SK-N-SH (cell line): ENCODE measurements around the gene YPEL1. TPM values are rescaled to one million over a fixed set of nuclear protein-coding genes. Genes with fewer than 3 reads are reported as not detected.

Experiments
- CTCF ChIA-PET: fragments of 300-600, 350-600 bp; formaldehyde crosslinking; extraction: SDS; loops from one replicate; lab custom pipeline; 2021; lab: Yijun Ruan, JAX
- POLR2A ChIA-PET: fragments of 350-600 bp; sonication (Branson Sonifier 250); formaldehyde crosslinking; extraction: SDS; loops from one replicate; lab custom pipeline; 2020; ENCODE audit warnings: antibody characterized with exemption, inconsistent platforms; lab: Yijun Ruan, JAX
- DNase-seq: peaks from one replicate; pipeline ENCODE4 v3.0.0; 2012
- H2AFZ ChIP-seq: fragments of 200-600 bp; sonication (generic); 2 replicates; pipeline ENCODE4 v1.8.1; 2016; ENCODE audit warnings: antibody characterized with exemption, mild to moderate bottlenecking, low read depth
- H3F3A ChIP-seq: fragments of 200-600 bp; sonication (generic); replicated peaks from 2 replicates; pipeline ENCODE3; 2016; ENCODE audit warnings: antibody characterized with exemption, mild to moderate bottlenecking; ENCODE audit not compliant: insufficient read depth
- H3K27ac ChIP-seq, 2 experiments: fragments of 200-500 bp in 1 of 2; fragments of 200-600 bp in 1 of 2; sonication (Bioruptor generic) in 1 of 2; sonication (generic), shearing (Covaris generic) in 1 of 2; 2 replicates each; pipeline versions ENCODE4 v1.5.1 to v1.6.1; 2014 to 2016; ENCODE audit warnings: low read depth in 2 of 2, inconsistent platforms in 1 of 2, low read length in 1 of 2, mild to moderate bottlenecking in 1 of 2, mixed read lengths in 1 of 2
- H3K27me3 ChIP-seq: fragments of 200-600 bp; sonication (generic), shearing (Covaris generic); 2 replicates; pipeline ENCODE4 v1.6.1; 2016; ENCODE audit warnings: mixed run types; ENCODE audit not compliant: insufficient read depth
- H3K36me3 ChIP-seq, 2 experiments: fragments of 200-500 bp in 1 of 2; fragments of 200-600 bp in 1 of 2; sonication (Bioruptor generic) in 1 of 2; sonication (generic) in 1 of 2; replicated peaks in 1 of 2; 2 replicates each; pipeline versions ENCODE3 to v1.5.1; 2014 to 2016; ENCODE audit warnings: low read length in 1 of 2, mild to moderate bottlenecking in 1 of 2; ENCODE audit not compliant: insufficient read depth in 2 of 2, control insufficient read depth in 1 of 2
- H3K4me1 ChIP-seq, 2 experiments: fragments of 200-500 bp in 1 of 2; fragments of 200-600 bp in 1 of 2; sonication (Bioruptor generic) in 1 of 2; sonication (generic), shearing (Covaris generic) in 1 of 2; 2 replicates each; pipeline versions ENCODE4 v1.5.1 to v1.6.1; 2014 to 2016; ENCODE audit warnings: low read depth in 1 of 2, low read length in 1 of 2, mixed run types in 1 of 2; ENCODE audit not compliant: insufficient read depth in 2 of 2, control insufficient read depth in 1 of 2
- H3K4me2 ChIP-seq: fragments of 200-600 bp; sonication (generic), shearing (Covaris generic); 2 replicates; pipeline ENCODE4 v1.6.1; 2017; ENCODE audit warnings: mixed run types
- H3K4me3 ChIP-seq, 2 experiments: fragments of 200-500 bp in 1 of 2; fragments of 200-600 bp in 1 of 2; sonication (Bioruptor generic) in 1 of 2; sonication (generic), shearing (Covaris generic) in 1 of 2; 2 replicates each; pipeline versions ENCODE4 v1.5.1 to v1.8.1; 2014 to 2016; ENCODE audit warnings: low read depth in 2 of 2, inconsistent platforms in 1 of 2, low read length in 1 of 2, mild to moderate bottlenecking in 1 of 2, mixed read lengths in 1 of 2, moderate library complexity in 1 of 2
- H3K79me2 ChIP-seq: fragments of 200-600 bp; sonication (generic); 2 replicates; pipeline ENCODE4 v1.8.1; 2017; ENCODE audit warnings: mild to moderate bottlenecking; ENCODE audit not compliant: insufficient read depth
- H3K9ac ChIP-seq: fragments of 200-600 bp; sonication (generic); 2 replicates; pipeline ENCODE4 v1.6.1; 2017; ENCODE audit warnings: mixed run types
- H3K9me2 ChIP-seq: fragments of 200-600 bp; sonication (generic); 2 replicates; pipeline ENCODE4 v1.6.1; 2017; ENCODE audit warnings: mixed run types
- H3K9me3 ChIP-seq: fragments of 200-600 bp; sonication (generic); 2 replicates; pipeline ENCODE4 v1.6.1; 2017; ENCODE audit warnings: mixed run types, mild to moderate bottlenecking, moderate library complexity
- H4K20me1 ChIP-seq: fragments of 200-600 bp; sonication (generic); 2 replicates; pipeline ENCODE4 v1.6.1; 2017; ENCODE audit warnings: mild to moderate bottlenecking, mixed run types; ENCODE audit not compliant: insufficient read depth
- CHD2 ChIP-seq: fragments of 150-350 bp; IDR thresholded peaks from 2 replicates; pipeline ENCODE4 v1.6.1; 2018; ENCODE audit warnings: low read length; ENCODE audit not compliant: partially characterized antibody
- CTCF ChIP-seq: fragments of 200-600 bp; sonication (generic); IDR thresholded peaks from 2 replicates; pipeline ENCODE4 v1.6.1; 2017; ENCODE audit warnings: antibody characterized with exemption, mild to moderate bottlenecking, moderate library complexity
- EZH2phosphoT487 ChIP-seq: fragments of 200-600 bp; sonication (generic); IDR thresholded peaks from 2 replicates; pipeline ENCODE4 v1.6.1; 2017; ENCODE audit warnings: low read depth, mixed run types, mild to moderate bottlenecking, antibody characterized with exemption, moderate library complexity, borderline replicate concordance
- FOXJ3 ChIP-seq: sonication (generic); formaldehyde crosslinking; IDR thresholded peaks from 2 replicates; pipeline ENCODE4 v1.5.1; 2020; ENCODE audit warnings: mild to moderate bottlenecking, missing genetic modification reagents
- FOXM1 ChIP-seq: IDR thresholded peaks from 2 replicates; pipeline ENCODE4 v1.4.0; 2012; ENCODE audit warnings: low read depth, mild to moderate bottlenecking
- IRF3 ChIP-seq: fragments of 150-350 bp; IDR thresholded peaks from 2 replicates; pipeline ENCODE4 v1.6.1; 2016; ENCODE audit warnings: mild to moderate bottlenecking, low read depth, low read length
- JUND ChIP-seq: IDR thresholded peaks from 2 replicates; pipeline ENCODE4 v1.4.0; 2012
- MXI1 ChIP-seq: IDR thresholded peaks from 2 replicates; pipeline ENCODE4 v1.6.1; 2012; ENCODE audit warnings: mild to moderate bottlenecking, low read depth, low read length, improper control_type of control experiment
- NRF1 ChIP-seq: IDR thresholded peaks from 2 replicates; pipeline ENCODE4 v1.6.1; 2012; ENCODE audit warnings: low read depth, mild to moderate bottlenecking, low read length
- POLR2AphosphoS5 ChIP-seq: IDR thresholded peaks from 2 replicates; pipeline ENCODE4 v1.6.1; 2012; ENCODE audit warnings: low read depth, low read length
- RAD21 ChIP-seq: IDR thresholded peaks from 2 replicates; pipeline ENCODE4 v1.6.1; 2012; ENCODE audit warnings: mild to moderate bottlenecking, low read length
- RFX5 ChIP-seq: IDR thresholded peaks from 2 replicates; pipeline ENCODE4 v1.6.1; 2012; ENCODE audit warnings: mild to moderate bottlenecking, improper control_type of control experiment, low read length
- SIN3A ChIP-seq: IDR thresholded peaks from 2 replicates; pipeline ENCODE4 v1.6.1; 2012; ENCODE audit warnings: low read depth, mild to moderate bottlenecking, low read length, moderate library complexity, borderline replicate concordance
- TAF1 ChIP-seq: IDR thresholded peaks from 2 replicates; pipeline ENCODE4 v1.6.1; 2012; ENCODE audit warnings: low read depth, mild to moderate bottlenecking, low read length, moderate library complexity, borderline replicate concordance
- TEAD4 ChIP-seq: IDR thresholded peaks from 2 replicates; pipeline ENCODE4 v1.4.0; 2012; ENCODE audit warnings: mild to moderate bottlenecking, borderline replicate concordance; ENCODE audit not compliant: insufficient read depth
- YY1 ChIP-seq: IDR thresholded peaks from 2 replicates; pipeline ENCODE4 v1.4.0; 2012; ENCODE audit warnings: low read depth, mild to moderate bottlenecking
- WGBS: methylation state at CpG from one replicate; pipeline ENCODE4 v1.1.6; 2017; ENCODE audit warnings: low lambda C conversion rate; 5-methylcytosine and 5-hydroxymethylcytosine counted together
- polyA plus RNA-seq, 3 experiments: library from polyadenylated mRNA; depleted of rRNA; stranded (reverse); fragments of >200 nt; gene quantifications; 2 replicates each; pipeline ENCODE4 v1.2.3, GENCODE V29; 2012
- TF ChIP-seq, protein P1 (sequence below): fragments of 150-350 bp; IDR thresholded peaks from 2 replicates; pipeline ENCODE4 v1.6.1; 2017; ENCODE audit warnings: antibody characterized with exemption, low read length, low read depth, borderline replicate concordance
- TF ChIP-seq, protein P2 (sequence below): IDR thresholded peaks from 2 replicates; pipeline ENCODE4 v1.4.0; 2012; ENCODE audit warnings: low read depth, borderline replicate concordance
- TF ChIP-seq, protein P3 (sequence below): IDR thresholded peaks from 2 replicates; pipeline ENCODE4 v1.4.0; 2012; ENCODE audit warnings: low read depth, borderline replicate concordance

Gene YPEL1
- polyA plus RNA-seq, 1 of the 3 experiments (the other 2 are of a cell fraction), result 2.4 TPM

- TF ChIP-seq IRF3 (no peak), EZH2phosphoT487 (no peak), CHD2 (no peak), FOXM1 (no peak), JUND (no peak), TAF1 (no peak), POLR2AphosphoS5 (no peak)
These were observed 53.8 kb downstream of the YPEL1 start (continued) for GRCh38 chr22:21681566-21682370.

DNA sequence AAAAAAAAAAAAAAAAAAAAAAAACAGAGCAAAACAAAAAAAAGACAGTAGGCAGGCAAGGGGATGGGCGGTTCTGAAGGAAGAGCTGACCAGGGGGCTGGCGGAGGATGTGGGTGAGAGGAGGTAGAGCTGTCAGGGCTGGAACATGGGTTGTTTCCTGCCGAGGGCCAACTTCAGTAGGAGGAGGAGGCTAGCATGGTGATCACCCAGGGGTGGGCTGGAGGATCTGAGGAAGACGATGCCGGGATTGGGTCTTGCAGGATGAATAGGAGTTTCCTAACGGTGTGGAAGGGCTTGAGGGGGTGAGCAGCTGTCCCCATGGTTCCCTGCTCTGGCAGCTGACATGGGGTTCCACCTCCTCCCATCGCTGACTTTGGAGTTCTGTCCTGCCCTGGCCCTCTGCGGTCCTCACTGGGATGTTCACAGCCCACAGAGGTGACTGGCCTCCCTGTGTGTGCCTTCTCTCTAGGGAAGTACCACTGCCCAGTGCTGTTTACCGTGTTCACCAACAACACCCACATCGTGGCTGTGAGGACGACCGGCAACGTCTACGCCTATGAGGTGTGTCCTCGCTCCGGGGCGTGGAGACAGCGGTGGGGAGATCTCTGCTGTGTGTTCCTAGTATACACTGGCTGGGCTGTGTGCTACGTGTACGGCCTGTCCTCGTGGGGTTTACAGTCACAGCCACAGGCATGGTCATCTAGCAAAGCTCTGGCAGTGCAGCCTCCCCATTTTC is 54.6 kb downstream of the YPEL1 start:
- Histone ChIP-seq H3K27ac (no peak overlapping the region), H3F3A (no peaks in the 10 kb centered on the region), H2AFZ (no peak overlapping the region), H3K9ac (no peak overlapping the region), H3K4me1 (no peaks in the 10 kb centered on the region; a peak in 1 of 4 replicates), H3K4me2 (no peak overlapping the region), H3K79me2 (no peaks in the 10 kb centered on the region), H3K36me3 (peaks cover 0 to 26% of the 10 kb centered on the region in 2 experiments), H3K4me3 (no peak overlapping the region), H3K27me3 (no peaks in the 10 kb centered on the region), H3K9me2 (no peaks in the 10 kb centered on the region), H4K20me1 (no peaks in the 10 kb centered on the region), H3K9me3 (no peaks in the 10 kb centered on the region)
- TF ChIP-seq RFX5 (no peak), TEAD4 (no peak), FOXJ3 (CRISPR knock-in tag) (no peak), MXI1 (no peak), CTCF (no peak), SIN3A (no peak), RAD21 (no peak), EZH2phosphoT487 (no peak), TAF1 (no peak), NRF1 (no peak), YY1 (no peak)
- TF ChIP-seq, protein P1, sequence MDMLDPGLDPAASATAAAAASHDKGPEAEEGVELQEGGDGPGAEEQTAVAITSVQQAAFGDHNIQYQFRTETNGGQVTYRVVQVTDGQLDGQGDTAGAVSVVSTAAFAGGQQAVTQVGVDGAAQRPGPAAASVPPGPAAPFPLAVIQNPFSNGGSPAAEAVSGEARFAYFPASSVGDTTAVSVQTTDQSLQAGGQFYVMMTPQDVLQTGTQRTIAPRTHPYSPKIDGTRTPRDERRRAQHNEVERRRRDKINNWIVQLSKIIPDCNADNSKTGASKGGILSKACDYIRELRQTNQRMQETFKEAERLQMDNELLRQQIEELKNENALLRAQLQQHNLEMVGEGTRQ, result no peak
- TF ChIP-seq, protein P2, sequence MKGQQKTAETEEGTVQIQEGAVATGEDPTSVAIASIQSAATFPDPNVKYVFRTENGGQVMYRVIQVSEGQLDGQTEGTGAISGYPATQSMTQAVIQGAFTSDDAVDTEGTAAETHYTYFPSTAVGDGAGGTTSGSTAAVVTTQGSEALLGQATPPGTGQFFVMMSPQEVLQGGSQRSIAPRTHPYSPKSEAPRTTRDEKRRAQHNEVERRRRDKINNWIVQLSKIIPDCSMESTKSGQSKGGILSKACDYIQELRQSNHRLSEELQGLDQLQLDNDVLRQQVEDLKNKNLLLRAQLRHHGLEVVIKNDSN, result no peak
- TF ChIP-seq, protein P3, sequence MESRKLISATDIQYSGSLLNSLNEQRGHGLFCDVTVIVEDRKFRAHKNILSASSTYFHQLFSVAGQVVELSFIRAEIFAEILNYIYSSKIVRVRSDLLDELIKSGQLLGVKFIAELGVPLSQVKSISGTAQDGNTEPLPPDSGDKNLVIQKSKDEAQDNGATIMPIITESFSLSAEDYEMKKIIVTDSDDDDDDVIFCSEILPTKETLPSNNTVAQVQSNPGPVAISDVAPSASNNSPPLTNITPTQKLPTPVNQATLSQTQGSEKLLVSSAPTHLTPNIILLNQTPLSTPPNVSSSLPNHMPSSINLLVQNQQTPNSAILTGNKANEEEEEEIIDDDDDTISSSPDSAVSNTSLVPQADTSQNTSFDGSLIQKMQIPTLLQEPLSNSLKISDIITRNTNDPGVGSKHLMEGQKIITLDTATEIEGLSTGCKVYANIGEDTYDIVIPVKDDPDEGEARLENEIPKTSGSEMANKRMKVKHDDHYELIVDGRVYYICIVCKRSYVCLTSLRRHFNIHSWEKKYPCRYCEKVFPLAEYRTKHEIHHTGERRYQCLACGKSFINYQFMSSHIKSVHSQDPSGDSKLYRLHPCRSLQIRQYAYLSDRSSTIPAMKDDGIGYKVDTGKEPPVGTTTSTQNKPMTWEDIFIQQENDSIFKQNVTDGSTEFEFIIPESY, result no peak
- WGBS, result 96% methylated on average over 20 of the region's 21 CpGs
- ChIA-PET CTCF (interaction anchor here (0.6 to 2.4 kb wide), 5 partner anchors 10 to 257 kb away, joined by 3 to 10 read pairs (median 3); no protein-coding TSS in a partner anchor), POLR2A (no interaction called here)
- no peak for DNase-seq
